ENCODE data around the gene DIP2C. TPM values are rescaled to one million over a fixed set of nuclear protein-coding genes. Genes with fewer than 3 reads are reported as not detected.

Gene DIP2C
- total RNA-seq, 1 experiment from 2014 or later = 11.4 TPM

DNA sequence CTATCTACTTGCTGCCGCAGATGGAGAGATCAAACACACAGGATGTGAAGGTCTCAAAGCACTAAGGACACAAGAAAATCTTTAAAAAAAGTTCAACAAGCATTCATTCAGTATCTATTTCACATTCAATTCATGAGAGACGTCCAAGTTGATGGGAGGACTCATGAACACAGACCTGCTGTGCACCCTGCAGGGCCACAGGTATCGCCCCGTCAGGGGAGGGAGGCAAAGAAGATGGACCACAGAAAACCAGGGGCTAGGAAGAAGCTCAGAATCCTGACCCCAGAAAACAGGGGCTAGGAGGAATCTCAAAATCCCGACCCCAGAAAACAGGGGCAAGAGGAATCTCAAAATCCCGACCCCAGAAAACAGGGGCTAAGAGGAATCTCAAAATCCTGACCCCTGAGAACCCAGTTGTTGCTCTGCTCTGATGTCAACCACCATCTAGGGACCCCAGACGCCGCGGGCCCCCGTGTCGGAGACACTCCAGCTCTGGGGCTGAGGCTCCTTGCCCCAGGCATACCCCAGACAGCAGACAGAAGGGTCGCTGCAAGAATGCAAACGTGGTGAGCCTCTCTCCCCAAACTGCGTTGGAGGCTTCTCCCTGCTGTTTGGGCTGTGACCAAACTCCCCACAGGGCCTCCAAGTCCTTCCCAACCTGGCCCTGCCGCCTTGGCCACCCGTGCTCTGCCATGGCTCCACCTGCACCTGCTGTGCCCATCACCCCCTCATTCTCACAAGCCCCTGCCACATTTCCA, 197.6 kb downstream of the DIP2C start:
- ChIA-PET POLR2A (no interaction called here), CTCF (no interaction called here)
- no peaks in the 10 kb centered on the region for H3K9me3 ChIP-seq
- intact Hi-C loops (cut with micrococcal nuclease; ENCODE audit: unreplicated experiment) = no loop called here
- Mint-ChIP-seq H3K9me3 (ENCODE audit: unreplicated experiment) (no peaks in the 10 kb centered on the region), H3K4me1 (ENCODE audit: low read depth, unreplicated experiment) (no peaks in the 10 kb centered on the region), H3K27ac (ENCODE audit: unreplicated experiment) (no peak overlapping the region), H3K27me3 (ENCODE audit: insufficient read depth, unreplicated experiment) (no peaks in the 10 kb centered on the region), H3K36me3 (ENCODE audit: insufficient read depth, unreplicated experiment) (no peaks in the 10 kb centered on the region), H3K4me3 (ENCODE audit: unreplicated experiment) (no peak overlapping the region)
- no peaks in the 10 kb centered on the region for H3K4me1 ChIP-seq
- H3K4me3 ChIP-seq (ENCODE audit: low read depth, low read length) = no peak overlapping the region
- BruUV-seq (replicated peaks) = no TSS peak
- H3K27me3 ChIP-seq (replicated peaks; ENCODE audit: control insufficient read depth, insufficient read depth, low read length) = no peaks in the 10 kb centered on the region
- H3K36me3 ChIP-seq (ENCODE audit: control insufficient read depth, insufficient read depth, low read length) = no peaks in the 10 kb centered on the region
- TF ChIP-seq, protein P1, sequence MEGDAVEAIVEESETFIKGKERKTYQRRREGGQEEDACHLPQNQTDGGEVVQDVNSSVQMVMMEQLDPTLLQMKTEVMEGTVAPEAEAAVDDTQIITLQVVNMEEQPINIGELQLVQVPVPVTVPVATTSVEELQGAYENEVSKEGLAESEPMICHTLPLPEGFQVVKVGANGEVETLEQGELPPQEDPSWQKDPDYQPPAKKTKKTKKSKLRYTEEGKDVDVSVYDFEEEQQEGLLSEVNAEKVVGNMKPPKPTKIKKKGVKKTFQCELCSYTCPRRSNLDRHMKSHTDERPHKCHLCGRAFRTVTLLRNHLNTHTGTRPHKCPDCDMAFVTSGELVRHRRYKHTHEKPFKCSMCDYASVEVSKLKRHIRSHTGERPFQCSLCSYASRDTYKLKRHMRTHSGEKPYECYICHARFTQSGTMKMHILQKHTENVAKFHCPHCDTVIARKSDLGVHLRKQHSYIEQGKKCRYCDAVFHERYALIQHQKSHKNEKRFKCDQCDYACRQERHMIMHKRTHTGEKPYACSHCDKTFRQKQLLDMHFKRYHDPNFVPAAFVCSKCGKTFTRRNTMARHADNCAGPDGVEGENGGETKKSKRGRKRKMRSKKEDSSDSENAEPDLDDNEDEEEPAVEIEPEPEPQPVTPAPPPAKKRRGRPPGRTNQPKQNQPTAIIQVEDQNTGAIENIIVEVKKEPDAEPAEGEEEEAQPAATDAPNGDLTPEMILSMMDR (IDR thresholded peaks at IDR 0.05; ENCODE audit: insufficient read depth in 1 of 2, low read depth in 1 of 2, low read length in 1 of 2, severe bottlenecking in 1 of 2, unreplicated experiment in 1 of 2) = no peak
- DNase-seq = peak in 1 of 2 experiments; percentile 21

DNA sequence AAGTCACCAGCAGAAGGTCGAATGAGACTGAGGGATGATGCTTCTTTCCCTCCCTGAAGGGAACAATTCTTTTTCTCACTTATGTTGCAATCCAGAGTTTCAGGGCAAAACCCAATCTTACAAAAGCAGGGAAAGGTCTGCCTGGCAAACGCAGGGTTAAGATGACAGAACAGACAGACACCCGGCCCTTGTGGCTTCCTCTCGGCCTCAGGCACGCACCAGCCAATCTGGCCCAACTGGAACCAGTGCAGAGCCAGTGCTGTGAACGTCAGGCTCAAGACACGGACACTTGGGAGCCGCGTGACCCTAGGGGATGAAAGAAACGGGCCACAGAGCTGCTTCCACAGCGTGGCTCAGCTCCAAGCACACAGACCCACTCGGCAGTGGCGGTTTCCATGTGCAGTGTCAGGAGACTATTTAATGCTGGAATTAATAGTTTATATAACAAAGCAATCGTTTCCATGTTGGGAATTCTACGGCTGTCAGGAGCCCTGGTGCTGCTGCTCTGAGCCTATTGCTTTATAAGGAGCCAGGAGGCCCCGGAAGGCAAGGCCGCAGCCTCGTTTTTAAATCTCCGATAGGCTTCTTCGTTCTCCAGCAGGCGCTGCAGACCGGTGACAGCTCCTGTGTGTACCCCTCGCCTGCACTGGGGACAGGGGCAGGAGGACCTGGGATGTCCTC, 198.4 kb downstream of the DIP2C start:
- CTCF ChIA-PET = no interaction called here
- Mint-ChIP-seq H3K27ac (ENCODE audit: unreplicated experiment) (no peak overlapping the region), H3K27me3 (ENCODE audit: insufficient read depth, unreplicated experiment) (no peaks in the 10 kb centered on the region), H3K4me3 (ENCODE audit: unreplicated experiment) (no peak overlapping the region), H3K36me3 (ENCODE audit: insufficient read depth, unreplicated experiment) (no peaks in the 10 kb centered on the region), H3K4me1 (ENCODE audit: low read depth, unreplicated experiment) (no peaks in the 10 kb centered on the region), H3K9me3 (ENCODE audit: unreplicated experiment) (no peaks in the 10 kb centered on the region)
- TF ChIP-seq, protein P1 (IDR thresholded peaks at IDR 0.05; ENCODE audit: insufficient read depth in 1 of 2, low read depth in 1 of 2, low read length in 1 of 2, severe bottlenecking in 1 of 2, unreplicated experiment in 1 of 2) = no peak
- Histone ChIP-seq H3K36me3 (ENCODE audit: control insufficient read depth, insufficient read depth, low read length) (no peaks in the 10 kb centered on the region), H3K9me3 (no peaks in the 10 kb centered on the region), H3K27me3 (replicated peaks; ENCODE audit: control insufficient read depth, insufficient read depth, low read length) (no peaks in the 10 kb centered on the region), H3K4me3 (ENCODE audit: low read depth, low read length) (no peak overlapping the region), H3K4me1 (no peaks in the 10 kb centered on the region)
- intact Hi-C loops (cut with micrococcal nuclease; ENCODE audit: unreplicated experiment) = no loop called here
- DNase-seq = peak in 1 of 2 experiments; percentile 35
- no TSS peak for BruUV-seq (replicated peaks)
- POLR2A ChIA-PET = no interaction called here

DNA sequence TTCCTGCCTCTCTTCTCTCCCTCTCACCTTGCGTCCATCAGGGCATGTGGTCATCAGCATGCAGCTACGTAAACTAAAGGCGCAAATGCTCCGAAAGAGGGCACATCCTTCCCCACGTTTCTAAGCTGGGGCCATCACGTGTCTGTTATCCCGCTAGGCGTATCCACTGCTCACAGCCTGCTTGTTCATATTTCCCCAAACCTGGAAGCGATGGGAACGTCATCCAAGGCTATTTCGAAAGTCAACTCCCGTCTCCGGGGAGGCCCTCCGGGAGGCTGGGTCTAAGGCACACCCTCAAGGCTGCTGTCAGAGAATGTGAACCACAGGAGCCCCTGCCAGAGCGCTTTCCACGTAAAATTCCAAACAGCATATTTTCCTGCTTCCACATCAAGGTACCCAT, 199.2 kb downstream of the DIP2C start:
- Mint-ChIP-seq H3K27me3 (ENCODE audit: insufficient read depth, unreplicated experiment) (no peaks in the 10 kb centered on the region), H3K36me3 (ENCODE audit: insufficient read depth, unreplicated experiment) (no peaks in the 10 kb centered on the region), H3K9me3 (ENCODE audit: unreplicated experiment) (no peaks in the 10 kb centered on the region), H3K4me1 (ENCODE audit: low read depth, unreplicated experiment) (no peaks in the 10 kb centered on the region), H3K4me3 (ENCODE audit: unreplicated experiment) (no peak overlapping the region), H3K27ac (ENCODE audit: unreplicated experiment) (no peak overlapping the region)
- ChIA-PET CTCF (no interaction called here), POLR2A (no interaction called here)
- BruUV-seq (replicated peaks) = no TSS peak
- Histone ChIP-seq H3K4me3 (ENCODE audit: low read depth, low read length) (no peak overlapping the region), H3K4me1 (no peaks in the 10 kb centered on the region), H3K36me3 (ENCODE audit: control insufficient read depth, insufficient read depth, low read length) (no peaks in the 10 kb centered on the region), H3K9me3 (no peaks in the 10 kb centered on the region), H3K27me3 (replicated peaks; ENCODE audit: control insufficient read depth, insufficient read depth, low read length) (no peaks in the 10 kb centered on the region)
- intact Hi-C loops (cut with micrococcal nuclease; ENCODE audit: unreplicated experiment) = no loop called here
- peak in 1 of 2 experiments; percentile 19 for DNase-seq
- TF ChIP-seq, protein P1 (IDR thresholded peaks at IDR 0.05; ENCODE audit: insufficient read depth in 1 of 2, low read depth in 1 of 2, low read length in 1 of 2, severe bottlenecking in 1 of 2, unreplicated experiment in 1 of 2) = no peak
